Nephron progenitor cell (in vitro differentiated cells): ENCODE measurements around the gene PRKCE.

Experiments
- DNase-seq: peaks from one replicate; pipeline ENCODE4 v3.0.0; 2021
- H3K27ac Mint-ChIP-seq: 2 replicates; pipeline ENCODE4 v1.8.0; 2021; ENCODE audit warnings: mild to moderate bottlenecking, moderate library complexity, mixed read lengths
- H3K27me3 Mint-ChIP-seq: 2 replicates; pipeline ENCODE4 v1.8.0; 2021; ENCODE audit warnings: mild to moderate bottlenecking, low read depth, mixed read lengths; ENCODE audit not compliant: poor library complexity
- H3K36me3 Mint-ChIP-seq: 2 replicates; pipeline ENCODE4 v1.8.0; 2021; ENCODE audit warnings: low read depth, mixed read lengths
- H3K4me1 Mint-ChIP-seq: 2 replicates; pipeline ENCODE4 v1.8.0; 2021; ENCODE audit warnings: mixed read lengths
- H3K4me3 Mint-ChIP-seq: 2 replicates; pipeline ENCODE4 v1.8.0; 2021; ENCODE audit warnings: mild to moderate bottlenecking, moderate library complexity, mixed read lengths
- H3K9me3 Mint-ChIP-seq: 2 replicates; pipeline ENCODE4 v1.8.0; 2021; ENCODE audit warnings: mild to moderate bottlenecking, moderate library complexity, mixed read lengths
- TF ChIP-seq, protein P1 (sequence below): fragments of 200-600 bp; sonication (generic); IDR thresholded peaks from 2 replicates; pipeline ENCODE4 v1.5.0; 2021; ENCODE audit warnings: antibody characterized with exemption

The PRKCE gene

DNA sequence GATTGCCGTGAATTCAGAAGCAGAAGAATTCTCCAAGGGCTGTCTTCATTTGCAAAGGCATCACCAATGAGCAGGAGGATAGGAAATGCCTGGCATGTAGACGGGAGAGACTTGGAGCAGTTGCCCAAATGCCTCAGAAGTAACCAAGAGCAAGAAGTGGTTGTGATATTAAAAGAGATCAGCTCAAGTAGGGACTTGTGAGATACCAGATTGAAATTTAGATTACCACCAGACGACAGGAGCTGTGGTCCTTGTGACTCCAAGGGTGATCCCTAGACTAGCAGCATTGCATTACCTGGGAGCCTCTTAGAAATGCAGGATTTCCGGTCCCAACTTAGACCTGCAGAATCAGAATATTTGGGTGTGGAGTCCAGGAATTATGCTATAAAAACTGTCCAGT lies 417.2 kb downstream of the PRKCE start:
- no peak overlapping the region for H3K27ac Mint-ChIP-seq

DNA sequence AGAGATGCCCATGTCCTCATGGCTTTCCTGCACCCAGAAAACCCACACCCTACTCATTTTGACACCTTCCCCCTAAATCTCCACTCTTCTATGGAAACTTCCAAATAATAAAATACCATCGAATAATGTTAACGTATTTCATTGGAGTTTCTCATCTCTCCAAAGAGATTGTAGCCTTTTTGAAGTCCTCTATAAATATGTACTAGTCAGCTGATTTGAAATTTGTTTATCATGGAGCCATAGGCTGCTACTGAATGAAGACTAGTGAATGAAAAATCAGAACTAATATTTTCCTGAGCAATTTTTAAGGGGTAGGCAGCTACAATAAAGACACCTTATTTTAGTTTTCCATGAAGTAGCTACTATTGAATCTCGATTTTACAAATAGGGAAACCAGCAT lies 419.6 kb downstream of the PRKCE start:
- TF ChIP-seq, protein P1, sequence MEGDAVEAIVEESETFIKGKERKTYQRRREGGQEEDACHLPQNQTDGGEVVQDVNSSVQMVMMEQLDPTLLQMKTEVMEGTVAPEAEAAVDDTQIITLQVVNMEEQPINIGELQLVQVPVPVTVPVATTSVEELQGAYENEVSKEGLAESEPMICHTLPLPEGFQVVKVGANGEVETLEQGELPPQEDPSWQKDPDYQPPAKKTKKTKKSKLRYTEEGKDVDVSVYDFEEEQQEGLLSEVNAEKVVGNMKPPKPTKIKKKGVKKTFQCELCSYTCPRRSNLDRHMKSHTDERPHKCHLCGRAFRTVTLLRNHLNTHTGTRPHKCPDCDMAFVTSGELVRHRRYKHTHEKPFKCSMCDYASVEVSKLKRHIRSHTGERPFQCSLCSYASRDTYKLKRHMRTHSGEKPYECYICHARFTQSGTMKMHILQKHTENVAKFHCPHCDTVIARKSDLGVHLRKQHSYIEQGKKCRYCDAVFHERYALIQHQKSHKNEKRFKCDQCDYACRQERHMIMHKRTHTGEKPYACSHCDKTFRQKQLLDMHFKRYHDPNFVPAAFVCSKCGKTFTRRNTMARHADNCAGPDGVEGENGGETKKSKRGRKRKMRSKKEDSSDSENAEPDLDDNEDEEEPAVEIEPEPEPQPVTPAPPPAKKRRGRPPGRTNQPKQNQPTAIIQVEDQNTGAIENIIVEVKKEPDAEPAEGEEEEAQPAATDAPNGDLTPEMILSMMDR: no peak
- H3K4me3 Mint-ChIP-seq: no peak overlapping the region
- H3K4me1 Mint-ChIP-seq: peaks cover 28% of the 10 kb centered on the region
- no peak for DNase-seq
- H3K27ac Mint-ChIP-seq: no peak overlapping the region
- no peaks in the 10 kb centered on the region for H3K9me3 Mint-ChIP-seq
- peaks cover 7% of the 10 kb centered on the region for H3K27me3 Mint-ChIP-seq
- H3K36me3 Mint-ChIP-seq: no peaks in the 10 kb centered on the region

More for the DNA sequence above, 417.2 kb downstream of the PRKCE start:
- no peaks in the 10 kb centered on the region for H3K36me3 Mint-ChIP-seq
- H3K27me3 Mint-ChIP-seq: peaks cover 9% of the 10 kb centered on the region
- peaks cover 25% of the 10 kb centered on the region for H3K4me1 Mint-ChIP-seq
- H3K4me3 Mint-ChIP-seq: no peak overlapping the region
- DNase-seq: no peak
- TF ChIP-seq, protein P1: no peak
- H3K9me3 Mint-ChIP-seq: no peaks in the 10 kb centered on the region

DNA sequence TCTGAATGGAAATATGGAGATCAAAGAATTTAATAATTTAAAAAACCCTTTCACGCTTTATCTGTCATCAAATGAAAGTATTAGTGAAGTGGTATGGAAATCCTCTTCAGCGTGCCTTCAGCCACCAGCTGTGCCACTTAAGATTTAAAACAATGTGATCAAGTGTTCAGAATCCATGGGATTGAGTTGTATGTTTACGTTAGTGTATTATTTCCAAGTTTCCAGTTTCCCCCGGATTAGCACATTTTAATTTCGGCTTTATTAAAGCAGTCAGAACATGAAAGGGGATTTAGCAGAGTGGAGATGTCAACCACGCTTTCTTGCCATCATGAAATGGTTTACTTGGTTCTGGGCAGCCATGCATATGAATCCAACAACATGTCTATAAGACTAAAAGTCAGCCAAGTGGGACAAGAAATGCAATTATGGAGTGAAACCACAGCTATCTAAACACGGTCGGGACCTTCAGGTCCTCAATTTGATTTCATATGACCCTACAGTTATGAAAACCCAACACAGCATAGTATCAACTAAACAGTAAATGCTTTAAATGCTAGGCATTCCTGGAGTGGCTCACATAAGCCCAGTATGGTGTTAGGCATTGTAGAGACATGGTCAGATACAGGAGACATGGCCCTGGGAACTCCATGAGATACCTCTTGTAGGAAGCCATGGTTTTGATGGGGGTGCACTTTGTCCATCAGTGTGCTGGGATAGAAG lies 420.8 kb downstream of the PRKCE start:
- no peak for DNase-seq
- H3K27ac Mint-ChIP-seq: no peak overlapping the region
- TF ChIP-seq, protein P1: no peak
- H3K36me3 Mint-ChIP-seq: no peaks in the 10 kb centered on the region
- no peak overlapping the region for H3K4me3 Mint-ChIP-seq
- H3K9me3 Mint-ChIP-seq: no peaks in the 10 kb centered on the region
- peaks cover 31% of the 10 kb centered on the region for H3K4me1 Mint-ChIP-seq
- H3K27me3 Mint-ChIP-seq: peaks cover 6% of the 10 kb centered on the region

DNA sequence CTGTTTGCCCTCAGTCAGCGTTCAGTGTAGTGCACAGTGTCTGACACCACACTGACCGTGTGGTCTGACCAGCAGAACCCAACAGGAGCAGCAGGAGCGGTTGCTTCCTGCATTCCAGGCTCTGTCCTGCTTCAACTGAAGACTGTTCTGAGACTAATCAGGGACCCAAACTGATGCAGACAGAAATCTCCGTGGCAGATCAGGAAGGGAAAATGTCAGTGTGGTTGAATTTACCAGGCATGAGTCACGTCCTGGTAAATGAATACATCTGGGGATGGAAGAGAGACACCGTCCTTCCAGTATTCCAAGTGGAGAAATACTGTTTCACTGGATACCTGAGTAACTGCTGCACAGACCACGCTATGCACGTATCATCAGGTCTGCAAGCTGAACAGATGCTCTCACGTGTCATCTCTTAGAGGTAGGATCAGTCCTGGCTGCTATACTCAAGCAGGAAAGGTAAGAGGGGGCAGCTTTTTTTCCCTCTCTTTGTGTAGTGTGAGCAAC lies 422.1 kb downstream of the PRKCE start:
- H3K27me3 Mint-ChIP-seq: peaks cover 3% of the 10 kb centered on the region
- H3K36me3 Mint-ChIP-seq: no peaks in the 10 kb centered on the region
- no peak overlapping the region for H3K27ac Mint-ChIP-seq
- H3K4me3 Mint-ChIP-seq: no peak overlapping the region
- TF ChIP-seq, protein P1: no peak
- H3K4me1 Mint-ChIP-seq: peaks cover 31% of the 10 kb centered on the region
- no peak for DNase-seq
- no peaks in the 10 kb centered on the region for H3K9me3 Mint-ChIP-seq

DNA sequence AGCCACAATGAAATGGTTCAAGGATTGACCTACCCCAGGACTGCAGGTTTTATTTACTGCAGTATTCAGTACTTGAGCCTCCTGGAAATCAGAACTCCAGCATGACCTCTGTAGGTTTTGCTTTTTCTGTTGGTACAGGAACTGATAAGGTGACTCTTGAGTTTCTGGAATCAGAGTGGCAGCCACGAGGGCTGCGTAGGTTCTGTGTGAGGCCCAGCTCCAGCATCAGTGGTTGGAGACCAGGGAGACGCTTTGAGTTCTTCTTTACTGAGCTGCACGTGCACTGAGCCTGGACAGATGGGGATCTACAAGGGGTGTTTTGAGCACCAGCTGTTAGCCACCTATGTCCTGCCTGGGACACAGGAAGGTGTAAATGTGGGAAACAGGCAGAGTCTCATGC lies 423.0 kb downstream of the PRKCE start:
- H3K27ac Mint-ChIP-seq: no peak overlapping the region
- TF ChIP-seq, protein P1: no peak
- DNase-seq: no peak
- no peaks in the 10 kb centered on the region for H3K36me3 Mint-ChIP-seq
- no peak overlapping the region for H3K4me3 Mint-ChIP-seq
- peaks cover 36% of the 10 kb centered on the region for H3K4me1 Mint-ChIP-seq
- H3K27me3 Mint-ChIP-seq: peaks cover 3% of the 10 kb centered on the region
- H3K9me3 Mint-ChIP-seq: no peaks in the 10 kb centered on the region

DNA sequence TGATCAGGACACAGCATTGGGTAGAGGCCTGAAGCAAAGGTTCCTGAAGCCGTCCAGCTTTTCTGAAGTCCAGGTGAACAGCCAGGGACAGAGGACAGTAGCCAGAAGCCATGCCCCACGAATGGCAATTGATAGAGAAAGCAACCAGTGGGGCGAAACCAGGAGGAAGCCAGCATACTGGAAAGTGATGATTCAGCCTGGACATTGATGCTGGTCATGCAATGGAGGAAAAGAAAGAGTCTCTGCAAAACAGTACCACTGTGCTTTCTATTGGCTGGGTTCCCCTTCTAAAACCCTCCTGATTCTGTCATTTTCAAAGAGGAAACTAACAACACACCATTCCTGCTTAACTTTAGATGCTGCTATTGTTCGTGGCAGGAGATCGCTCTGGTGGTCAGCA lies 424.4 kb downstream of the PRKCE start:
- Mint-ChIP-seq H3K27ac (no peak overlapping the region), H3K36me3 (no peaks in the 10 kb centered on the region)

More for the DNA sequence above, 424.4 kb downstream of the PRKCE start:
- DNase-seq: no peak
- TF ChIP-seq, protein P1: no peak
- no peaks in the 10 kb centered on the region for H3K9me3 Mint-ChIP-seq
- peaks cover 3% of the 10 kb centered on the region for H3K27me3 Mint-ChIP-seq
- H3K4me1 Mint-ChIP-seq: peaks cover 41% of the 10 kb centered on the region
- H3K4me3 Mint-ChIP-seq: no peak overlapping the region
